Adrenal gland (tissue), 12 donors: Measurements from ENCODE around the gene PRKAG3. TPM values are rescaled to one million over a fixed set of nuclear protein-coding genes. Genes with fewer than 3 reads are reported as not detected.
A peak's percentile ranks its signal among the peaks of the same experiment; 100 is the strongest.

Experiments
- DNase-seq, 7 donors: peaks; one replicate each; pipeline ENCODE4 v3.0.0-alpha.2; 2019 to 2020
- H3K27ac ChIP-seq, 5 donors: fragments of 200-600 bp; sonication (generic) in 4 of 5; 1 replicate in 3 of 5; 2 replicates in 2 of 5; pipeline versions ENCODE4 v1.5.1 to v1.8.0; 2016 to 2020; ENCODE audit warnings: mild to moderate bottlenecking in 1 of 5
- H3K27me3 ChIP-seq: fragments of 200-600 bp; 2 replicates; pipeline ENCODE4 v1.8.0; 2021
- H3K36me3 ChIP-seq, 2 donors: fragments of 200-600 bp; replicated peaks in 1 of 2; 1 replicate in 1 of 2; 2 replicates in 1 of 2; pipeline versions ENCODE4 v1.5.1 to v1.8.0; 2018 to 2022
- H3K4me1 ChIP-seq, 2 donors: fragments of 200-600 bp; replicated peaks in 1 of 2; 1 replicate in 1 of 2; 2 replicates in 1 of 2; pipeline versions ENCODE4 v1.5.1 to v1.8.0; 2018 to 2021
- H3K4me3 ChIP-seq, 4 donors: fragments of 200-600 bp; sonication (generic) in 3 of 4; one replicate each; pipeline ENCODE4 v1.5.1; 2016 to 2018
- H3K9me3 ChIP-seq, 3 donors: fragments of 200-600 bp; sonication (generic) in 1 of 3; replicated peaks in 1 of 3; 1 replicate in 2 of 3; 2 replicates in 1 of 3; pipeline versions ENCODE4 v1.5.1 to v1.8.0; 2016 to 2021
- CTCF ChIP-seq, 6 experiments: fragments of 450-650 bp in 4 of 6; fragments of 200-600 bp in 2 of 6; sonication (generic) in 1 of 6; IDR thresholded peaks; 1 replicate in 5 of 6; 2 replicates in 1 of 6; pipeline versions ENCODE4 v1.5.1 to v1.8.0; 2016 to 2021; ENCODE audit warnings: antibody characterized with exemption in 6 of 6, mild to moderate bottlenecking in 2 of 6, moderate library complexity in 1 of 6
- POLR2A ChIP-seq, 2 donors: fragments of 450-650 bp; IDR thresholded peaks; one replicate each; pipeline ENCODE4 v1.6.1; 2017; ENCODE audit warnings: antibody characterized with exemption in 2 of 2, mild to moderate bottlenecking in 2 of 2, moderate library complexity in 1 of 2
- WGBS, 4 donors: extraction: QIAGEN DNeasy Blood & Tissue Kit in 2 of 4; methylation state at CpG; one replicate each; pipeline versions ENCODE4 v1.1.5 to v1.1.7; 2013 to 2017; 5-methylcytosine and 5-hydroxymethylcytosine counted together
- intact Hi-C, 2 donors: fragments of 100-400 bp; cut with DNase I; formaldehyde crosslinking; loops; one replicate each; pipeline versions ENCODE4 v1.14.1 to v1.15.0; 2022 to 2023
- polyA plus RNA-seq, 3 donors: library from polyadenylated mRNA; stranded (reverse); fragments of 200-250 nt in 2 of 3; fragments of 350-450 nt in 1 of 3; fragmentation: Illumina TruSeq in 1 of 3; extraction: RNeasy Lipid Tissue Mini Kit (QIAGEN cat#74804) in 1 of 3; gene quantifications; one replicate each; pipeline ENCODE4 v1.2.3, GENCODE V29; 2013 to 2014
- total RNA-seq, 9 donors: library from RNA; depleted of rRNA in 4 of 9; stranded (reverse); fragments of >200 nt in 4 of 9; fragments of 120-200 nt in 1 of 9; fragmentation: NEBNext Ultra II Directional in 1 of 9; extraction: Animal tissue kit (Norgen Biotek cat#: 25700) in 1 of 9; gene quantifications; one replicate each; pipeline versions ENCODE4 v1.1.0 to v1.2.4, GENCODE V29; 2013 to 2023
- donor health status: healthy with polysubstance abuse.
- donor health status: Bipolar disorder and iron deficiency.
- donor health status: DM: yes; HTN: yes; CAD: no.
- donor health status: DM: no; HTN: no; CAD: no.
- donor health status: DM: no; HTN: no; CAD: no.
- donor health status: DM: yes; HTN: yes; CAD: no.

PRKAG3 gene
- total and polyA plus RNA-seq, 12 donors: 0.20 TPM; not detected in 11

- Histone ChIP-seq H3K27ac (no peak overlapping the region), H3K27me3 (no peaks in the 10 kb centered on the region), H3K36me3 (no peaks in the 10 kb centered on the region), H3K4me3 (no peak overlapping the region), H3K4me1 (no peaks in the 10 kb centered on the region), H3K9me3 (no peaks in the 10 kb centered on the region)
- TF ChIP-seq POLR2A (IDR thresholded peaks at IDR 0.05) (no peak), CTCF (IDR thresholded peaks at IDR 0.05) (no peak)
- WGBS, 4 donors: 53 to 58% (median 54%) methylated on average over 12 of the region's 12 CpGs
- peak in 1 of 7 donors; percentile 24 for DNase-seq
- intact Hi-C loops: no loop called here
Measured at GRCh38 chr2:218798767-218799504, 32.7 kb downstream of the PRKAG3 start.

DNA sequence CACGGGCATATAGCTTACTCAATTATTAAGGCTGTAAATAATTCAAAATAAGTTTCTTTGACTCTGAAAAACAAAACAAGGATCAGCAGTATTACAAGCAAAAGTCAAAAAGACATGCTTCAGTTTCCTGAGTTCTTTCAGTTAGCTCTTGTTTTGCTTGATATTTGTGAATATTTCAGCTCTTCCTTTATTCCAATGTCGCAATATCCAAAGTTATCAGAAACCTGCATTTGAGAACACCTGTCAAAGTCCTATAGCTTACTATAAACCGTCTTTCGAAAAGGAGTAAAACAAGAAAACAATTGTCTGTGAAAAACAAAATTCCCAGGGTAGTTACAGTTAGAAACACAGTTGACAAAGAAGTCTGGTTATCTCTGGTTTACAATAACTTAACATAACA lies 34.9 kb downstream of the PRKAG3 start:
- Histone ChIP-seq H3K4me3 (no peak overlapping the region), H3K4me1 (no peaks in the 10 kb centered on the region), H3K36me3 (no peaks in the 10 kb centered on the region), H3K27me3 (no peaks in the 10 kb centered on the region), H3K9me3 (no peaks in the 10 kb centered on the region), H3K27ac (no peak overlapping the region)
- intact Hi-C loops: no loop called here
- DNase-seq: no peak
- 88 to 96% (median 94%) methylated on average over 4 of the region's 4 CpGs for WGBS, 4 donors
- TF ChIP-seq CTCF (IDR thresholded peaks at IDR 0.05) (no peak), POLR2A (IDR thresholded peaks at IDR 0.05) (no peak)

DNA sequence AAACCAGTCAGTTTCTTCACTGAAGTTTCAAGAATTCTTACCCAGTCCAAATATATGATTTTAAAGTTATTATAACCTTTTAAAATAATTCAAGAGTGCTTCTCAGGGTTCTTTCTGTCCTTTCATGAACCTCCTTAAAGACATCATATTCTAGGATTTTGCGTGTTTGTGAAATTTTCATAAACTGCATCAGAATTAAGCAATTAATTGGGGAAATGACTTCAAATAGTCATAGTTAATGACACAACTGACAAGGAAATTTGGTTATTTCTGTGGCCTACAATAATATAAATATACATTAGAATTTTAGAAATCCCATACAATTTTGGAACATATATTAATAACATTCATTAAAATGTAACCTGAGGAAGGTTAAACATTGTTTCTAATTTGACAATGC lies 39.2 kb downstream of the PRKAG3 start:
- Histone ChIP-seq H3K27ac (no peak overlapping the region), H3K9me3 (no peaks in the 10 kb centered on the region), H3K4me1 (peaks cover 0 to 10% of the 10 kb centered on the region in 2 donors), H3K4me3 (no peak overlapping the region), H3K36me3 (no peaks in the 10 kb centered on the region), H3K27me3 (no peaks in the 10 kb centered on the region)
- TF ChIP-seq CTCF (IDR thresholded peaks at IDR 0.05) (no peak), POLR2A (IDR thresholded peaks at IDR 0.05) (no peak)
- WGBS, 4 donors: 92 to 97% (median 96%) methylated on average over 1 of the region's 1 CpG
- no peak for DNase-seq
- intact Hi-C loops: no loop called here

DNA sequence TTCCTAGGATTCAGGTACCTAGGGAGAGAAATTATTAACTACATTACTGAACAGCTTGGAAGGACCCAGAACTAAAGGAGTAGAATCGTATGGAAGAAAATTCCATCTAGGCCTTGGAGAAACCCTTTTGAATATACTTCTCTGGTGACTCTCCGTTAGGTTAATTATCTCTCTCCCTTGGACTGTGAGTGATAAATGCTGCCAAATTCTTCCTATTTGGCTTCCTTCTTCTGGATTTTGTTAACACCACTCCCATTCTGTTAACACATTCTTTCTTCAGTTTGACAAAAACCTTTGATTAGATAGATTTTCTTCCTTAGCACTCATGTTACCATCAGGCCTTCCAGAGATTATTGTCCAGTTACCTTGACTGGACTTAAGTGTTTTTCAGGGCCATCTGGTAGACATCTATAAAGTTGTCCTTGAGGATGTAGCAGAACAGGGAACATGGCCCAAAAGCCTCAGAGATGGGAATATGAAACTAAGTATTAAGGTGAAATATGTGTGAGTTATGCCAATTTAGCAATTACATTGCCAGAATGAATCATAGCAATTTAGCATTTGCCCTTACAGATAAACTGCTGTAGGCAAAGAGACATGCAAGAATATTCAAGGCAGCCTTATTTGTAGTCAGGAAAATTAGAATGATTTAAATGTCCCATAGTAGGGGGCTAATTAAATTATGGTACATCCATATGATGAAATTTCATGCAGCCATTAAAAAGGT lies 42.9 kb downstream of the PRKAG3 start:
- H3K27me3 ChIP-seq: no peaks in the 10 kb centered on the region
- 65 to 75% (median 70%) methylated on average over 2 of the region's 2 CpGs for WGBS, 4 donors
- intact Hi-C loops: loop anchor here in 1 of 2 donors (10.0 kb wide), 1 partner anchor 74 kb away; the partner anchor contains the start of gene TTLL4
- peak overlapping the region in 2 of 5 donors; percentile 61 to 63 for H3K27ac ChIP-seq
- peak in 2 of 7 donors; percentile 24 to 31 for DNase-seq
- no peak overlapping the region for H3K4me3 ChIP-seq
- H3K9me3 ChIP-seq: no peaks in the 10 kb centered on the region
- no peaks in the 10 kb centered on the region for H3K36me3 ChIP-seq
- peaks cover 5 to 17% of the 10 kb centered on the region in 2 donors for H3K4me1 ChIP-seq
- no peak for TF ChIP-seq CTCF (IDR thresholded peaks at IDR 0.05)
- TF ChIP-seq POLR2A (IDR thresholded peaks at IDR 0.05): no peak
